PC-3 (cell line): ENCODE data around the gene CACNA1I. TPM values are rescaled to one million over a fixed set of nuclear protein-coding genes. Genes with fewer than 3 reads are reported as not detected.

Experiments
- ATAC-seq: fragments of 200-7000 bp; cut with Tn5 transposase; 2 replicates; pipeline ENCODE4 v1.9.1; 2020; ENCODE audit warnings: mild to moderate bottlenecking, moderate library complexity
- BruUV-seq: library from RNA; stranded (reverse); fragments of 400-500 nt; replicated peaks from 2 replicates; lab custom pipeline; 2021; lab: Mats Ljungman, UMichigan
- CTCF ChIA-PET: fragments of 300-600 bp; sonication (Branson Sonifier 250); formaldehyde crosslinking; loops from one replicate; lab custom pipeline; 2022; ENCODE audit warnings: antibody characterized with exemption; lab: Charles Lee
- POLR2A ChIA-PET: fragments of 300-600 bp; sonication (Branson Sonifier 250); formaldehyde crosslinking; loops from one replicate; lab custom pipeline; 2022; ENCODE audit warnings: antibody characterized with exemption; ENCODE audit not compliant: unreplicated experiment; lab: Charles Lee
- DNase-seq: peaks from one replicate; pipeline ENCODE4 v3.0.0-alpha.2; 2015
- H2AFZ ChIP-seq: fragments of 300-600 bp; sonication (generic); 2 replicates; pipeline ENCODE4 v1.6.0; 2016; ENCODE audit warnings: antibody characterized with exemption, low read length
- H3F3A ChIP-seq: fragments of 300-600 bp; sonication (generic); one replicate; pipeline ENCODE4 v1.6.0; 2017; ENCODE audit warnings: antibody characterized with exemption, low read length, control low read depth, mild to moderate bottlenecking; ENCODE audit not compliant: unreplicated experiment
- H3K27ac ChIP-seq: fragments of 300-600 bp; sonication (generic); 2 replicates; pipeline ENCODE4 v1.5.1; 2016; ENCODE audit warnings: mild to moderate bottlenecking, low read length
- H3K27me3 ChIP-seq: fragments of 300-600 bp; sonication (generic); 2 replicates; pipeline ENCODE4 v1.6.1; 2016; ENCODE audit warnings: low read length, mixed read lengths
- H3K36me3 ChIP-seq: fragments of 300-600 bp; sonication (generic); 2 replicates; pipeline ENCODE4 v1.6.1; 2016; ENCODE audit warnings: low read depth, mixed run types, low read length, mixed read lengths
- H3K4me1 ChIP-seq: fragments of 300-600 bp; sonication (generic); 2 replicates; pipeline ENCODE4 v1.5.1; 2016; ENCODE audit warnings: low read length; ENCODE audit not compliant: insufficient read depth
- H3K4me2 ChIP-seq: fragments of 300-600 bp; sonication (generic); 2 replicates; pipeline ENCODE4 v1.6.0; 2016; ENCODE audit warnings: low read length
- H3K4me3 ChIP-seq: fragments of 300-600 bp; sonication (generic); 2 replicates; pipeline ENCODE4 v1.5.1; 2016; ENCODE audit warnings: mild to moderate bottlenecking, low read length, mixed read lengths
- H3K79me2 ChIP-seq: fragments of 300-600 bp; sonication (generic); 2 replicates; pipeline ENCODE4 v1.6.1; 2017; ENCODE audit warnings: low read length, mixed read lengths
- H3K9ac ChIP-seq: fragments of 300-600 bp; sonication (generic); 2 replicates; pipeline ENCODE4 v1.6.0; 2016; ENCODE audit warnings: mild to moderate bottlenecking, low read length
- H3K9me2 ChIP-seq: fragments of 300-600 bp; sonication (generic); replicated peaks from 2 replicates; pipeline ENCODE4 v1.6.1; 2016; ENCODE audit warnings: mixed run types, low read length, mixed read lengths
- H3K9me3 ChIP-seq: fragments of 300-600 bp; sonication (generic); 2 replicates; pipeline ENCODE4 v1.6.1; 2016; ENCODE audit warnings: low read length, mixed read lengths
- H4K20me1 ChIP-seq: fragments of 300-600 bp; sonication (generic); 2 replicates; pipeline ENCODE4 v1.6.1; 2016; ENCODE audit warnings: low read length, mixed read lengths
- EZH2 ChIP-seq: fragments of 300-600 bp; sonication (generic); IDR thresholded peaks from one replicate; pipeline ENCODE4 v1.6.1; 2017; ENCODE audit warnings: antibody characterized with exemption, mild to moderate bottlenecking, low read length; ENCODE audit not compliant: unreplicated experiment
- EZH2phosphoT487 ChIP-seq: fragments of 300-600 bp; sonication (generic); IDR thresholded peaks from 2 replicates; pipeline ENCODE4 v1.6.1; 2018; ENCODE audit warnings: mild to moderate bottlenecking, antibody characterized with exemption, low read length, borderline replicate concordance
- intact Hi-C: fragments of 100-400 bp; cut with micrococcal nuclease; formaldehyde crosslinking; loops from 2 replicates; pipeline ENCODE4 v1.9.0; 2023
- total RNA-seq: library from RNA; depleted of rRNA; stranded (reverse); fragments of >200 nt; gene quantifications from 2 replicates; pipeline ENCODE4 v1.2.3, GENCODE V29; 2014
- TF ChIP-seq, protein P1 (sequence below): fragments of 300-600 bp; sonication (generic); conservative IDR thresholded peaks from 2 replicates; pipeline ENCODE4 v1.5.1; 2017; ENCODE audit warnings: antibody characterized with exemption, low read depth, mild to moderate bottlenecking, low read length

CACNA1I gene
- total RNA-seq, 1 experiment from 2014 or later, result not detected

DNA sequence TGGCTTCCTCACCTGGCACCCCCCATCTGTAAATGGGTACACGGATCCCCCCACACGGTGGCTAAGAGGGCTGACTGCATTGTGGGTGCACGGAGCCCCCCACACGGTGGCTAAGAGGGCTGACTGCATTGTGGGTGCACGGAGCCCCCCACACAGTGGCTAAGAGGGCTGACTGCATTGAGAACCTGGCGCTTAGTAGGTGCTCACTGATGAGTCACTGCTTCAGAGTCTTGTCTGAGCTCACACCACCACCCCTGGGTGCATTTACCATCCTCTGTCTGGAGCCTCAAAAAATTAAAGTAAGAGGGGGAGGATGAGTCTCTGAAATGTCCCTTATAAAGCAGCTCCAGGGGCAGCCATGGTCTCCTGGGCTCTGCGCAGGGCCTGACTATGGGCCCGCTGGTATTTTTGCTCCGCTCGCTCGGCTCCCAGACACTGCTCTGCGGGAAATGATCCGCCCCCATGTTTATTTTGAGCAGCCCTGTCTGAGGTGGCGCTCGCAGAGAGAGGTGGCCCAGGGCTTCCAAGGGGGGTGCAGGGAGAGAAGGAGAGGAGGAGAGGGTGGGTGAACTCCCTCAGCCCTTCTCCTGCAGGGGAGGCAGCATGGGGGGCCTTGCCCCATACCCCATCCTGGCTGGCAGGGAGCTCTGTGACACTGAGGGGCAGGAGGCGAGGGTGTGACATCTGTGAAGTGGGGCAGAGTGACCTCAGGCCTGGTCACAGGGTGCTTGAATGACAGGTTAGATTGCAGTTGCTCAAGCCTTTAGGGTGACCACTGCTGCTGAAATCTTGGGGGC lies 82.6 kb downstream of the CACNA1I start:
- intact Hi-C loops, result no loop called here
- no peaks in the 10 kb centered on the region for H3K79me2 ChIP-seq

DNA sequence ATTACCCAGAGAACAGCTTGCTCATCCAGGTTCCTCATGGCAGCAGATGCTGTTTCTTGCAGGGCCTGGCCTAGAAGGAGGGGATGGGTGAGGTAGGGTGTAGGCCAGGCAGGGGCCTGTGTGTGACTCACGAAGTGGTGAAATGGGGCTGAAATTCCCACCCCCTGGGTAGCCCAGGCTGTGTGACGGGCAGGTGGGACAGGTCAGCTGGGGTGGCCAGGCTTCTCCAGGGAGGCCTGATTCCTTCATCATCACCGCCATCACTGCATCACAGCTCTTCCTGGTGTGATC lies 83.2 kb downstream of the CACNA1I start:
- ChIA-PET CTCF (no interaction called here), POLR2A (no interaction called here)
- TF ChIP-seq EZH2, result no peak
- TF ChIP-seq, protein P1, sequence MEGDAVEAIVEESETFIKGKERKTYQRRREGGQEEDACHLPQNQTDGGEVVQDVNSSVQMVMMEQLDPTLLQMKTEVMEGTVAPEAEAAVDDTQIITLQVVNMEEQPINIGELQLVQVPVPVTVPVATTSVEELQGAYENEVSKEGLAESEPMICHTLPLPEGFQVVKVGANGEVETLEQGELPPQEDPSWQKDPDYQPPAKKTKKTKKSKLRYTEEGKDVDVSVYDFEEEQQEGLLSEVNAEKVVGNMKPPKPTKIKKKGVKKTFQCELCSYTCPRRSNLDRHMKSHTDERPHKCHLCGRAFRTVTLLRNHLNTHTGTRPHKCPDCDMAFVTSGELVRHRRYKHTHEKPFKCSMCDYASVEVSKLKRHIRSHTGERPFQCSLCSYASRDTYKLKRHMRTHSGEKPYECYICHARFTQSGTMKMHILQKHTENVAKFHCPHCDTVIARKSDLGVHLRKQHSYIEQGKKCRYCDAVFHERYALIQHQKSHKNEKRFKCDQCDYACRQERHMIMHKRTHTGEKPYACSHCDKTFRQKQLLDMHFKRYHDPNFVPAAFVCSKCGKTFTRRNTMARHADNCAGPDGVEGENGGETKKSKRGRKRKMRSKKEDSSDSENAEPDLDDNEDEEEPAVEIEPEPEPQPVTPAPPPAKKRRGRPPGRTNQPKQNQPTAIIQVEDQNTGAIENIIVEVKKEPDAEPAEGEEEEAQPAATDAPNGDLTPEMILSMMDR, result no peak
- no peak for TF ChIP-seq EZH2phosphoT487
- no peak overlapping the region for H3K9ac ChIP-seq
- no peak overlapping the region for H3K27ac ChIP-seq
- no peaks in the 10 kb centered on the region for H3K9me3 ChIP-seq
- intact Hi-C loops, result no loop called here
- no peaks in the 10 kb centered on the region for H3K79me2 ChIP-seq
- ATAC-seq, result no peak
- no peak overlapping the region for H2AFZ ChIP-seq
- H3K9me2 ChIP-seq, result no peaks in the 10 kb centered on the region
- DNase-seq, result no peak
- H3K4me1 ChIP-seq, result no peaks in the 10 kb centered on the region
- H3K4me3 ChIP-seq, result no peak overlapping the region
- BruUV-seq, result no TSS peak
- H3K36me3 ChIP-seq, result no peaks in the 10 kb centered on the region
- no peaks in the 10 kb centered on the region for H3F3A ChIP-seq
- H3K4me2 ChIP-seq, result no peak overlapping the region
- H4K20me1 ChIP-seq, result no peaks in the 10 kb centered on the region
- peaks cover 4% of the 10 kb centered on the region; the same call in 1 of the 2 replicates for H3K27me3 ChIP-seq

More for the DNA sequence above, 82.6 kb downstream of the CACNA1I start:
- Histone ChIP-seq H3K36me3 (no peaks in the 10 kb centered on the region), H4K20me1 (no peaks in the 10 kb centered on the region), H3K4me2 (no peak overlapping the region), H3K27me3 (peaks cover 4% of the 10 kb centered on the region; the same call in 1 of the 2 replicates), H3K4me3 (no peak overlapping the region), H3F3A (no peaks in the 10 kb centered on the region), H3K27ac (no peak overlapping the region), H3K9me3 (no peaks in the 10 kb centered on the region), H2AFZ (no peak overlapping the region), H3K9ac (no peak overlapping the region), H3K9me2 (no peaks in the 10 kb centered on the region), H3K4me1 (no peaks in the 10 kb centered on the region)
- ChIA-PET POLR2A (no interaction called here), CTCF (no interaction called here)
- DNase-seq (no peak), ATAC-seq (no peak)
- no TSS peak for BruUV-seq
- TF ChIP-seq EZH2phosphoT487, result no peak
- no peak for TF ChIP-seq EZH2
- TF ChIP-seq, protein P1, result no peak
